Suprapubic skin (tissue), 4 donors: ENCODE results near the gene ZBTB16. TPM values are rescaled to one million over a fixed set of nuclear protein-coding genes. Genes with fewer than 3 reads are reported as not detected.
A peak's percentile ranks its signal among the peaks of the same experiment; 100 is the strongest.

Experiments used
- DNase-seq, 2 donors: peaks; one replicate each; pipeline ENCODE4 v3.0.0-alpha.2; 2019; ENCODE audit warnings: low spot score in 2 of 2
- H3K27ac ChIP-seq: fragments of 200-600 bp; sonication (generic); one replicate; pipeline ENCODE4 v1.5.1; 2019
- H3K27me3 ChIP-seq: fragments of 200-600 bp; sonication (generic); one replicate; pipeline ENCODE4 v1.5.1; 2019
- H3K36me3 ChIP-seq: fragments of 200-600 bp; sonication (generic); one replicate; pipeline ENCODE4 v1.5.1; 2019
- H3K4me1 ChIP-seq: fragments of 200-600 bp; sonication (generic); one replicate; pipeline ENCODE4 v1.5.1; 2019
- H3K4me3 ChIP-seq: fragments of 200-600 bp; sonication (generic); one replicate; pipeline ENCODE4 v1.5.1; 2019; ENCODE audit warnings: mild to moderate bottlenecking
- H3K9me3 ChIP-seq: fragments of 200-600 bp; sonication (generic); one replicate; pipeline ENCODE4 v1.5.1; 2019
- EP300 ChIP-seq: sonication (generic); formaldehyde crosslinking; IDR thresholded peaks from one replicate; pipeline ENCODE4 v1.6.1; 2017; ENCODE audit warnings: antibody characterized with exemption
- POLR2A ChIP-seq, 2 donors: fragments of 450-650 bp; IDR thresholded peaks; one replicate each; pipeline ENCODE4 v1.6.1; 2017; ENCODE audit warnings: antibody characterized with exemption in 2 of 2, mild to moderate bottlenecking in 2 of 2, moderate library complexity in 2 of 2
- POLR2AphosphoS5 ChIP-seq, 3 donors: sonication (generic); formaldehyde crosslinking; IDR thresholded peaks; one replicate each; pipeline ENCODE4 v1.6.1; 2017; ENCODE audit warnings: antibody characterized with exemption in 3 of 3
- WGBS: methylation state at CpG from one replicate; pipeline ENCODE4 v1.1.5; 2018; 5-methylcytosine and 5-hydroxymethylcytosine counted together
- total RNA-seq, 4 donors: library from RNA; depleted of rRNA; stranded (reverse); fragments of >200 nt; gene quantifications; one replicate each; pipeline ENCODE4 v1.1.0, GENCODE V29; 2016
- TF ChIP-seq, protein P1 (sequence below), 2 donors: fragments of 200-600 bp in 1 of 2; fragments of 450-650 bp in 1 of 2; sonication (generic) in 1 of 2; IDR thresholded peaks; one replicate each; pipeline ENCODE4 v1.5.1; 2016 to 2019; ENCODE audit warnings: antibody characterized with exemption in 2 of 2, mild to moderate bottlenecking in 1 of 2, moderate library complexity in 1 of 2

The ZBTB16 gene
- total RNA-seq, 4 donors from 2014 or later: 142 to 474 (median 232) TPM

DNA sequence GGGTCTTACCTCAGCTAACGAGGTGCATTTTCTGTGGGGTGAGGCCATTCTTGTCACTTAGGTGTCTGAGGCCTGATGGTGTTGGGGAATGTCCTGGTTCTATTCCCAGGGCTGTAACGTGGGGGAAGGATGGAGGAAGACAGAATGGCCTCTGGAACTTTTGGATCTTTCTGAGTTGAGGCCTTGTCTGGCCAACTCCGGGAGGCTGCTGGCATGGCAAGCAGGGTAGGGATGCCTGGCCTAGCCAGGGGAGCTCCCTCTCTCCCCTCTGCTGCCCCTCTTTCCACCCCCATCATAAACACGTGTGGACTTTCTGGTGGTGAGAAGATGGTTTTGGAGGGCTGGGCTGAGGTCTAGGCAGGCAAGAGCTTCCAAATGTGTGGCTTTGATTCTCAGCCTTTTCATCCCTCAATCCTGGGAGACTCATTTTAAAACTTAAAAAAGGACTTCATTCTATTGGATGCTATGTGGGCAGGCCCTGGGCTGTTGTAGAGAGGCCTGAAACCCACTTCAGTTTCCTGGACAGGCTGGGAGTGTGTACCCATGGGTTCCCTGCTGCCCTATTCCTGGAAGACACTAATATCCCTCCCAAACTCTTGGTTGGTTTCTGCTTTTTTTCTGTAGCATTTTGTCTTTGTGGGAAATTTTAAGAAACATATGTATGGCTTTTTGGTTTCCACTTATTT lies 30.9 kb downstream of the ZBTB16 start:
- H3K4me1 ChIP-seq: peaks cover 65% of the 10 kb centered on the region
- DNase-seq: no peak
- 74% methylated on average over 4 of the region's 4 CpGs for WGBS
- no peak overlapping the region for H3K4me3 ChIP-seq
- H3K36me3 ChIP-seq: peaks cover 43% of the 10 kb centered on the region
- H3K9me3 ChIP-seq: no peaks in the 10 kb centered on the region
- TF ChIP-seq POLR2AphosphoS5 (IDR thresholded peaks at IDR 0.05): no peak
- TF ChIP-seq POLR2A (IDR thresholded peaks at IDR 0.05): no peak
- no peak for TF ChIP-seq EP300
- TF ChIP-seq, protein P1, sequence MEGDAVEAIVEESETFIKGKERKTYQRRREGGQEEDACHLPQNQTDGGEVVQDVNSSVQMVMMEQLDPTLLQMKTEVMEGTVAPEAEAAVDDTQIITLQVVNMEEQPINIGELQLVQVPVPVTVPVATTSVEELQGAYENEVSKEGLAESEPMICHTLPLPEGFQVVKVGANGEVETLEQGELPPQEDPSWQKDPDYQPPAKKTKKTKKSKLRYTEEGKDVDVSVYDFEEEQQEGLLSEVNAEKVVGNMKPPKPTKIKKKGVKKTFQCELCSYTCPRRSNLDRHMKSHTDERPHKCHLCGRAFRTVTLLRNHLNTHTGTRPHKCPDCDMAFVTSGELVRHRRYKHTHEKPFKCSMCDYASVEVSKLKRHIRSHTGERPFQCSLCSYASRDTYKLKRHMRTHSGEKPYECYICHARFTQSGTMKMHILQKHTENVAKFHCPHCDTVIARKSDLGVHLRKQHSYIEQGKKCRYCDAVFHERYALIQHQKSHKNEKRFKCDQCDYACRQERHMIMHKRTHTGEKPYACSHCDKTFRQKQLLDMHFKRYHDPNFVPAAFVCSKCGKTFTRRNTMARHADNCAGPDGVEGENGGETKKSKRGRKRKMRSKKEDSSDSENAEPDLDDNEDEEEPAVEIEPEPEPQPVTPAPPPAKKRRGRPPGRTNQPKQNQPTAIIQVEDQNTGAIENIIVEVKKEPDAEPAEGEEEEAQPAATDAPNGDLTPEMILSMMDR (IDR thresholded peaks at IDR 0.05): no peak
- no peaks in the 10 kb centered on the region for H3K27me3 ChIP-seq
- no peak overlapping the region for H3K27ac ChIP-seq

DNA sequence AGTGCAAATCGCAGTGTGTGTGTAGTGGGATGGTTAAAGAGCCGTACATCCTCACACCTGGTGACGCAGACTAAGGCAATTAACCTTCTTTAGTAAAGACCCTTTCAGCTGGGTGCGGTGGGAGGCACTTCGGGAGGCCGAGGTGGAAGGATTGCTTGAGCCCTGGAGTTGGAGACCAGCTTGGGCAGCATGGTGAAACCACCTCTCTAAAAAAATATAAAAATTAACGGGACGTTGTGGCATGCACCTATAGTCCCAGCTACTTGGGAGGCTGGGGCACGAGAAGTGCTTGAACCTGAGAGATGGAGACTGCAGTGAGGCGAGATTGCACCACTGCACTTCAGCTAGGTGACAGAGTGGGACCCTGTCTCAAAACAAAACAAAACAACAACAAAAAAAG lies 31.5 kb downstream of the ZBTB16 start:
- H3K4me3 ChIP-seq: no peak overlapping the region
- peaks cover 60% of the 10 kb centered on the region for H3K4me1 ChIP-seq
- H3K27me3 ChIP-seq: no peaks in the 10 kb centered on the region
- H3K27ac ChIP-seq: no peak overlapping the region
- H3K9me3 ChIP-seq: no peaks in the 10 kb centered on the region
- 88% methylated on average over 10 of the region's 10 CpGs for WGBS
- no peak for DNase-seq
- peaks cover 43% of the 10 kb centered on the region for H3K36me3 ChIP-seq
- TF ChIP-seq, protein P1 (IDR thresholded peaks at IDR 0.05): no peak
- TF ChIP-seq POLR2A (IDR thresholded peaks at IDR 0.05): no peak

DNA sequence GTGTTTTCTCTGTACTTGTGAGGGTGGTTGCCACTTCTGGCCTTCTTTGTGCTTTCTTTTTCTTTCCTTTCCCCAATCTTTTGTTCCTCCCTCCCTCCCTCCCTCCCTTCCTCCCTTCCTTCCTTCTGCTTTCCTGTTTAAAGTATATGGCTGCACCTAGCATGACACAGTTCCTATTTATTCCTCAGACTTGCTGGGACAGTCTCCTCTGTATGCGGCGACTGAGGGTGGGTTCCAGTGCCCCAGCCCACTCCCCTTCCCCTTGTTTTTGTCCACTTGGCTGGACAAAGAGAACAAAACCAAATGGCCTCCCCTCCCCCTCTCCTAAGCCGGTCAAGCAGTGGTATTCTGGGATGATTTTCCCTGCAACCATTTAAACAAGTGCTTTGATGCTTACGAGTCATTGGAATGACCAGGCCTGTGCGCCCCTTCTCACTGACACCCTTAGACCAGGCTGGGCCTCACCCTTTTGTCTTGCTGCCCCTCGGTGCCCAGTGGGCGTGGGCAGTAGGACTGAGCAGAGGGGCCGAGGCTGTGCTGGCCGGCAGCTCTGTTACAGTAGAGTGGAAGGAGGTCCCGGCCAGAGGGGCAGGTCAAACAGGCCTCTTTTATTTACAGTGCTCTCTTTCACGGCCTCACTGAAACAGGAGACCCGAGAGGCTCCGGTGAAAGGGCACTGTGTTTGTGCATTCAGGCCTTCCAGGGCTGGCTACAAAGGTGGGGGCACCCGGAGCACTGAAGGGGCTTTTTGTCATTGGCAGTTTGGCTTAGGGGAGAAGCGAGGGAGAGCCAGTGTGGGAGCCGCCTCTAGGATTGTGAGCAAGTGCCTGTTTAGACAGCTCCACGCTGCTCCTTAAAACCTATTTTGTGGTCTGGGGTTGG lies 32.2 kb downstream of the ZBTB16 start:
- H3K4me1 ChIP-seq: peaks cover 59% of the 10 kb centered on the region
- H3K36me3 ChIP-seq: peaks cover 42% of the 10 kb centered on the region
- peak overlapping the region; percentile 5 for H3K4me3 ChIP-seq
- no peaks in the 10 kb centered on the region for H3K27me3 ChIP-seq
- no peak for DNase-seq
- no peaks in the 10 kb centered on the region for H3K9me3 ChIP-seq
- WGBS: 67% methylated on average over 12 of the region's 17 CpGs
- no peak overlapping the region for H3K27ac ChIP-seq
- TF ChIP-seq, protein P1 (IDR thresholded peaks at IDR 0.05): no peak
- TF ChIP-seq EP300 (no peak), POLR2A (IDR thresholded peaks at IDR 0.05) (no peak), POLR2AphosphoS5 (IDR thresholded peaks at IDR 0.05) (no peak)

DNA sequence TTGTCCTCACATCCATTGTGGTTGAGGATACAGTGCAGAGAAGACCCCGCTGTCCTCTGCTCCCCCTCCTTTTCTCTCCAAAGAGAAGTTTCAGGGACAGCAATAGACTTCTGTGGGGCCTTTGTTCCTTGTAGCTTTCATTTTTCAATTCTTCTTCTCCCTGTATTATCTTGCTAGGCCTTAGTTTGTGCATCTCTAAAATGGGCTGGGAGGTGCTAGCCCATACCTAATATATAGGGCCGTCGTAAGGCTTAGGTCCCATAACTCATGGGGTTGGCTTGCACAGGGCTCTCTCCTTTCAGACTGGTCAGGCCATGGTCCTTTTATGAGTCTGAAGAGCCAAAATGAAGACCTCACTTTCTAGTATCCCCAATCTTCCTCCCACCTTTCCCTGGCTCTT lies 33.0 kb downstream of the ZBTB16 start:
- 94% methylated on average over 3 of the region's 3 CpGs for WGBS
- no peak for DNase-seq
- no peak overlapping the region for H3K4me3 ChIP-seq
- peaks cover 38% of the 10 kb centered on the region for H3K36me3 ChIP-seq
- H3K4me1 ChIP-seq: peaks cover 56% of the 10 kb centered on the region
- H3K27ac ChIP-seq: no peak overlapping the region
- TF ChIP-seq, protein P1 (IDR thresholded peaks at IDR 0.05): no peak
- TF ChIP-seq POLR2A (IDR thresholded peaks at IDR 0.05) (no peak), POLR2AphosphoS5 (IDR thresholded peaks at IDR 0.05) (no peak), EP300 (no peak)
- H3K27me3 ChIP-seq: no peaks in the 10 kb centered on the region
- H3K9me3 ChIP-seq: no peaks in the 10 kb centered on the region

DNA sequence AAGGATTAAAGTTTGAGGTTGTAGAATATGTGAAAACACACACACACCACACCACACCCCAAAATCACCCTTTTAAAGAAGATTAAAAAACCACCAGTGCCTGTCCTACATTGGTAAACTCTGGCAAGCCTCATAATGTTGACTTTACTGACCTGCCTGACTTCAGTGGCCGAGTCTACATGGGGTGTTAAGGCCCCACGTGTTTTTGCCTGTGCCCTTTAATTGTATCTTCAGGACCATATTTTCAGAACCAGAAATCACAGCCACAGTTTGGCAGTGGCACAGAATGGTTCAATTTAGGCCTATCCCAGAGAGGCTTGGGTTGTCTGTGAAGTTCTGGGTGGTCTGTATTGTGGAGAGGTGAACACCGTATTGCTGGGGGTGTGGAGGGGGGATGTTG lies 33.4 kb downstream of the ZBTB16 start:
- Histone ChIP-seq H3K27ac (no peak overlapping the region), H3K4me1 (peaks cover 54% of the 10 kb centered on the region), H3K27me3 (no peaks in the 10 kb centered on the region), H3K36me3 (peaks cover 33% of the 10 kb centered on the region), H3K4me3 (no peak overlapping the region), H3K9me3 (no peaks in the 10 kb centered on the region)
- WGBS: 67% methylated on average over 3 of the region's 3 CpGs
- TF ChIP-seq, protein P1 (IDR thresholded peaks at IDR 0.05): no peak
- no peak for TF ChIP-seq POLR2AphosphoS5 (IDR thresholded peaks at IDR 0.05)
- no peak for DNase-seq
